K562 (cell line): ENCODE results near the gene EIF4G1. TPM values are rescaled to one million over a fixed set of nuclear protein-coding genes. Genes with fewer than 3 reads are reported as not detected.
A peak's percentile ranks its signal among the peaks of the same experiment; 100 is the strongest.

ENCODE experiments used
- C11orf30 ChIP-seq: fragments of 450-650 bp; IDR thresholded peaks from 2 replicates; pipeline ENCODE4 v1.6.1; 2016; ENCODE audit warnings: low read depth, mild to moderate bottlenecking
- KAT8 ChIP-seq: fragments of 450-650 bp; IDR thresholded peaks from 2 replicates; pipeline ENCODE4 v1.6.1; 2016; ENCODE audit warnings: low read depth, mild to moderate bottlenecking
- KLF1 ChIP-seq: fragments of 450-650 bp; IDR thresholded peaks from 2 replicates; pipeline ENCODE4 v1.6.1; 2016; ENCODE audit warnings: missing genetic modification characterization, missing compliant biosample characterization
- LEF1 ChIP-seq: fragments of 450-650 bp; IDR thresholded peaks from 2 replicates; pipeline ENCODE4 v1.6.1; 2016; ENCODE audit warnings: mild to moderate bottlenecking
- MCM7 ChIP-seq, 2 experiments: fragments of 450-650 bp; IDR thresholded peaks; 2 replicates each; pipeline ENCODE4 v1.6.1; 2016 to 2018
- MTA2 ChIP-seq: fragments of 450-650 bp; IDR thresholded peaks from 2 replicates; pipeline ENCODE4 v1.6.1; 2016; ENCODE audit warnings: low read depth
- NFIX ChIP-seq: fragments of 250-450 bp; sonication (Bioruptor Pico); IDR thresholded peaks from 2 replicates; pipeline ENCODE4 v1.4.0; 2020; ENCODE audit warnings: low read depth, mild to moderate bottlenecking, moderate library complexity
- NFRKB ChIP-seq: fragments of 450-650 bp; IDR thresholded peaks from 2 replicates; pipeline ENCODE4 v1.6.1; 2016; ENCODE audit warnings: low read depth
- NR2C2 ChIP-seq, 2 experiments: fragments of 200-800 bp in 1 of 2; sonication (Bioruptor generic) in 1 of 2; sonication (generic) in 1 of 2; formaldehyde crosslinking in 1 of 2; IDR thresholded peaks; 2 replicates each; pipeline versions ENCODE4 v1.6.1 to v1.8.0; 2016 to 2022; ENCODE audit warnings: mild to moderate bottlenecking in 1 of 2, missing compliant biosample characterization in 1 of 2, missing genetic modification characterization in 1 of 2, missing genetic modification reagents in 1 of 2
- RCOR1 ChIP-seq, 2 experiments: IDR thresholded peaks; 2 replicates each; pipeline ENCODE4 v1.6.1; 2012; ENCODE audit warnings: low read depth in 2 of 2, low read length in 2 of 2, borderline replicate concordance in 1 of 2, improper control_type of control experiment in 1 of 2
- SIN3A ChIP-seq, 2 experiments: fragments of 150-350 bp in 1 of 2; IDR thresholded peaks; 2 replicates each; pipeline ENCODE4 v1.6.1; 2011 to 2016; ENCODE audit warnings: borderline replicate concordance in 2 of 2, low read depth in 2 of 2, low read length in 2 of 2, mild to moderate bottlenecking in 2 of 2, moderate library complexity in 2 of 2; ENCODE audit not compliant: control insufficient read depth in 1 of 2
- SP1 ChIP-seq: sonication (generic); formaldehyde crosslinking; IDR thresholded peaks from 2 replicates; pipeline ENCODE4 v1.8.1; 2022; ENCODE audit warnings: mild to moderate bottlenecking, missing genetic modification reagents
- polyA plus RNA-seq, 8 experiments: library from polyadenylated mRNA; depleted of rRNA in 4 of 8; stranded (reverse) in 5 of 8; unstranded in 3 of 8; fragments of >200 nt; fragmentation: Nextera tagmentation in 2 of 8; fragmentation: Illumina TruSeq in 1 of 8; extraction: Ambion mirVana in 2 of 8; extraction: Trizol in 1 of 8; gene quantifications; 2 replicates each; pipeline versions ENCODE4 v1.2.1 to v1.2.3, GENCODE V29; 2011 to 2014; ENCODE audit warnings: inconsistent platforms in 1 of 8, missing spikeins in 1 of 8
- total RNA-seq, 7 experiments: library from RNA; depleted of rRNA in 6 of 7; stranded (reverse); fragments of >200 nt in 6 of 7; fragmentation: Illumina TruSeq in 2 of 7; extraction: Trizol in 2 of 7; gene quantifications; 2 replicates each; pipeline versions ENCODE4 v1.2.1 to v1.2.3, GENCODE V29; 2011 to 2021; ENCODE audit warnings: low replicate concordance in 1 of 7
- TF ChIP-seq, protein P1 (sequence below): sonication (generic); formaldehyde crosslinking; IDR thresholded peaks from 2 replicates; pipeline ENCODE4 v1.8.0; 2023; ENCODE audit warnings: mild to moderate bottlenecking, missing genetic modification reagents
- TF ChIP-seq, protein P2 (sequence below), 2 experiments: fragments of 450-650 bp; conservative IDR thresholded peaks; 2 replicates each; pipeline ENCODE4 v1.6.1; 2017; ENCODE audit warnings: mild to moderate bottlenecking in 2 of 2, moderate library complexity in 2 of 2
- TF ChIP-seq, protein P3 (sequence below), 2 experiments: fragments of 450-650 bp; IDR thresholded peaks; 2 replicates each; pipeline ENCODE4 v1.6.1; 2016
- TF ChIP-seq, protein P4 (sequence below): sonication (generic); formaldehyde crosslinking; IDR thresholded peaks from 2 replicates; pipeline ENCODE4 v1.8.0; 2023; ENCODE audit warnings: missing genetic modification reagents, mild to moderate bottlenecking, borderline replicate concordance

EIF4G1 gene
- total and polyA plus RNA-seq, 9 of the 15 experiments (the other 6 are each of a cell fraction or from before 2014, with no cell fraction given), result 4.6 to 505 (median 155) TPM

DNA sequence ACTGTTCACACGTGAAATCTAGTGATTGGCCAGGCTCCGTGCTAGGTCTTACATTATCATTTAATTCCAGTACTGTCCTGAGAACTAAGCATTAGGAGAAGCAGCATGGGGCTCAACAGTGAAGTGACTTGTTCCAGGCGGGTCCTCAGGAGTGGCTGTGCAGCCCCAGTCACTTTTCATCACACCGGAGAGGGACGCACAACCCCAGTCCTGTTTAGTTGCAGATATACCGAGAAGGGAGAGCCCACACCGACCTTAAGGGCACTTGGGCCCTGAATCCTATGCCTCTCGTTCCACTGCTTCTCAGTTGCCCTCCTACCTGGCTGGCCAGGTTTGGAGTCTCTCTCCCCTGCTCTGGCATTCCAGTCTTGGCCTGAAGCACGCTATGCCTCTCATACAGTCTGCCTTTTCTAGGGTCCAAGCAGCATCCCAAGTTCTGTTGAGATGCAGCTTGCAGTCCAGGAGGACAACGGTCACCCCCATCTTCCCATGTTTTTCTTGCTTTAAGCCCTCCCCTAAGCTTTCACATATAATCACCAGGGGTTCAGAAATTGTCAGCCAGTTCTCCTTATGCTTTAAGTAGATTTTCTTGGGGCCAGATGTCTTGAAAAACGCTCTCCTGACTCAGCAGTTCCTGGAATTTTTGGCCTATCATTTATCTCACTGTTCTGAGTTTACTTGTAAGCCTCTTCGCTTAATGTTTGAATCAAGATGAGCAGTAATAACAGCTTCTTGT is 33.1 kb downstream of the EIF4G1 start (continued):
- TF ChIP-seq LEF1 (peak; percentile 36; the same call in 1 of the 2 replicates), NFRKB (peak; percentile 20; the same call in 1 of the 2 replicates), C11orf30 (peak; percentile 99), NFIX (CRISPR knock-in tag) (no peak), SIN3A (IDR thresholded peaks at IDR 0.05; ENCODE audit: borderline replicate concordance in 2 of 2, control insufficient read depth in 1 of 2, low read depth in 2 of 2, low read length in 2 of 2) (no peak), MTA2 (peak; percentile 7; the same call in 1 of the 2 replicates), RCOR1 (IDR thresholded peaks at IDR 0.05; ENCODE audit: borderline replicate concordance in 1 of 2, low read depth in 2 of 2, low read length in 2 of 2) (peak in 1 of 2 experiments; percentile 42; a peak in 1 of 4 replicates), NR2C2 (CRISPR knock-in tag; IDR thresholded peaks at IDR 0.05) (no peak), NR2C2 (tag; IDR thresholded peaks at IDR 0.05) (0 out of 2 replicates have a peak, but pooled peaks have one; percentile 18), KLF1 (no peak), SP1 (CRISPR knock-in tag) (0 out of 2 replicates have a peak, but pooled peaks have one; percentile 16), MCM7 (IDR thresholded peaks at IDR 0.05) (no peak), KAT8 (no peak)
- TF ChIP-seq, protein P1, sequence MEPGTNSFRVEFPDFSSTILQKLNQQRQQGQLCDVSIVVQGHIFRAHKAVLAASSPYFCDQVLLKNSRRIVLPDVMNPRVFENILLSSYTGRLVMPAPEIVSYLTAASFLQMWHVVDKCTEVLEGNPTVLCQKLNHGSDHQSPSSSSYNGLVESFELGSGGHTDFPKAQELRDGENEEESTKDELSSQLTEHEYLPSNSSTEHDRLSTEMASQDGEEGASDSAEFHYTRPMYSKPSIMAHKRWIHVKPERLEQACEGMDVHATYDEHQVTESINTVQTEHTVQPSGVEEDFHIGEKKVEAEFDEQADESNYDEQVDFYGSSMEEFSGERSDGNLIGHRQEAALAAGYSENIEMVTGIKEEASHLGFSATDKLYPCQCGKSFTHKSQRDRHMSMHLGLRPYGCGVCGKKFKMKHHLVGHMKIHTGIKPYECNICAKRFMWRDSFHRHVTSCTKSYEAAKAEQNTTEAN (CRISPR knock-in tag), result 0 out of 2 replicates have a peak, but pooled peaks have one; percentile 45
- TF ChIP-seq, protein P2, sequence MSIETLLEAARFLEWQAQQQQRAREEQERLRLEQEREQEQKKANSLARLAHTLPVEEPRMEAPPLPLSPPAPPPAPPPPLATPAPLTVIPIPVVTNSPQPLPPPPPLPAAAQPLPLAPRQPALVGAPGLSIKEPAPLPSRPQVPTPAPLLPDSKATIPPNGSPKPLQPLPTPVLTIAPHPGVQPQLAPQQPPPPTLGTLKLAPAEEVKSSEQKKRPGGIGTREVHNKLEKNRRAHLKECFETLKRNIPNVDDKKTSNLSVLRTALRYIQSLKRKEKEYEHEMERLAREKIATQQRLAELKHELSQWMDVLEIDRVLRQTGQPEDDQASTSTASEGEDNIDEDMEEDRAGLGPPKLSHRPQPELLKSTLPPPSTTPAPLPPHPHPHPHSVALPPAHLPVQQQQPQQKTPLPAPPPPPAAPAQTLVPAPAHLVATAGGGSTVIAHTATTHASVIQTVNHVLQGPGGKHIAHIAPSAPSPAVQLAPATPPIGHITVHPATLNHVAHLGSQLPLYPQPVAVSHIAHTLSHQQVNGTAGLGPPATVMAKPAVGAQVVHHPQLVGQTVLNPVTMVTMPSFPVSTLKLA (conservative IDR thresholded peaks at IDR 0.05), result peak in 1 of 2 experiments; percentile 38; a peak in 1 of 4 replicates
- TF ChIP-seq, protein P3, sequence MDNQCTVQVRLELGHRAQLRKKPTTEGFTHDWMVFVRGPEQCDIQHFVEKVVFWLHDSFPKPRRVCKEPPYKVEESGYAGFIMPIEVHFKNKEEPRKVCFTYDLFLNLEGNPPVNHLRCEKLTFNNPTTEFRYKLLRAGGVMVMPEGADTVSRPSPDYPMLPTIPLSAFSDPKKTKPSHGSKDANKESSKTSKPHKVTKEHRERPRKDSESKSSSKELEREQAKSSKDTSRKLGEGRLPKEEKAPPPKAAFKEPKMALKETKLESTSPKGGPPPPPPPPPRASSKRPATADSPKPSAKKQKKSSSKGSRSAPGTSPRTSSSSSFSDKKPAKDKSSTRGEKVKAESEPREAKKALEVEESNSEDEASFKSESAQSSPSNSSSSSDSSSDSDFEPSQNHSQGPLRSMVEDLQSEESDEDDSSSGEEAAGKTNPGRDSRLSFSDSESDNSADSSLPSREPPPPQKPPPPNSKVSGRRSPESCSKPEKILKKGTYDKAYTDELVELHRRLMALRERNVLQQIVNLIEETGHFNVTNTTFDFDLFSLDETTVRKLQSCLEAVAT (IDR thresholded peaks at IDR 0.05), result no peak
- TF ChIP-seq, protein P4, sequence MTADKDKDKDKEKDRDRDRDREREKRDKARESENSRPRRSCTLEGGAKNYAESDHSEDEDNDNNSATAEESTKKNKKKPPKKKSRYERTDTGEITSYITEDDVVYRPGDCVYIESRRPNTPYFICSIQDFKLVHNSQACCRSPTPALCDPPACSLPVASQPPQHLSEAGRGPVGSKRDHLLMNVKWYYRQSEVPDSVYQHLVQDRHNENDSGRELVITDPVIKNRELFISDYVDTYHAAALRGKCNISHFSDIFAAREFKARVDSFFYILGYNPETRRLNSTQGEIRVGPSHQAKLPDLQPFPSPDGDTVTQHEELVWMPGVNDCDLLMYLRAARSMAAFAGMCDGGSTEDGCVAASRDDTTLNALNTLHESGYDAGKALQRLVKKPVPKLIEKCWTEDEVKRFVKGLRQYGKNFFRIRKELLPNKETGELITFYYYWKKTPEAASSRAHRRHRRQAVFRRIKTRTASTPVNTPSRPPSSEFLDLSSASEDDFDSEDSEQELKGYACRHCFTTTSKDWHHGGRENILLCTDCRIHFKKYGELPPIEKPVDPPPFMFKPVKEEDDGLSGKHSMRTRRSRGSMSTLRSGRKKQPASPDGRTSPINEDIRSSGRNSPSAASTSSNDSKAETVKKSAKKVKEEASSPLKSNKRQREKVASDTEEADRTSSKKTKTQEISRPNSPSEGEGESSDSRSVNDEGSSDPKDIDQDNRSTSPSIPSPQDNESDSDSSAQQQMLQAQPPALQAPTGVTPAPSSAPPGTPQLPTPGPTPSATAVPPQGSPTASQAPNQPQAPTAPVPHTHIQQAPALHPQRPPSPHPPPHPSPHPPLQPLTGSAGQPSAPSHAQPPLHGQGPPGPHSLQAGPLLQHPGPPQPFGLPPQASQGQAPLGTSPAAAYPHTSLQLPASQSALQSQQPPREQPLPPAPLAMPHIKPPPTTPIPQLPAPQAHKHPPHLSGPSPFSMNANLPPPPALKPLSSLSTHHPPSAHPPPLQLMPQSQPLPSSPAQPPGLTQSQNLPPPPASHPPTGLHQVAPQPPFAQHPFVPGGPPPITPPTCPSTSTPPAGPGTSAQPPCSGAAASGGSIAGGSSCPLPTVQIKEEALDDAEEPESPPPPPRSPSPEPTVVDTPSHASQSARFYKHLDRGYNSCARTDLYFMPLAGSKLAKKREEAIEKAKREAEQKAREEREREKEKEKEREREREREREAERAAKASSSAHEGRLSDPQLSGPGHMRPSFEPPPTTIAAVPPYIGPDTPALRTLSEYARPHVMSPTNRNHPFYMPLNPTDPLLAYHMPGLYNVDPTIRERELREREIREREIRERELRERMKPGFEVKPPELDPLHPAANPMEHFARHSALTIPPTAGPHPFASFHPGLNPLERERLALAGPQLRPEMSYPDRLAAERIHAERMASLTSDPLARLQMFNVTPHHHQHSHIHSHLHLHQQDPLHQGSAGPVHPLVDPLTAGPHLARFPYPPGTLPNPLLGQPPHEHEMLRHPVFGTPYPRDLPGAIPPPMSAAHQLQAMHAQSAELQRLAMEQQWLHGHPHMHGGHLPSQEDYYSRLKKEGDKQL (CRISPR knock-in tag), result 0 out of 2 replicates have a peak, but pooled peaks have one; percentile 43
